CD4-positive, alpha-beta T cell (primary cell): ENCODE measurements around the gene TMEM176A. TPM values are rescaled to one million over a fixed set of nuclear protein-coding genes. Genes with fewer than 3 reads are reported as not detected.

ENCODE experiments used
- ATAC-seq: fragments of 200-7000 bp; cut with Tn5 transposase; one replicate; pipeline ENCODE4 v1.10.0; 2022; ENCODE audit warnings: mild to moderate bottlenecking; ENCODE audit not compliant: poor library complexity
- CTCF ChIA-PET: fragments of 350-600 bp; sonication (Branson Sonifier 250); formaldehyde crosslinking; loops from one replicate; lab custom pipeline; 2021; ENCODE audit warnings: antibody characterized with exemption, inconsistent platforms; lab: Charles Lee
- POLR2A ChIA-PET: fragments of 350-600 bp; sonication (Branson Sonifier 250); formaldehyde crosslinking; loops from one replicate; lab custom pipeline; 2021; ENCODE audit warnings: antibody characterized with exemption, inconsistent platforms; lab: Charles Lee
- DNase-seq, 14 experiments: peaks; one replicate each; pipeline ENCODE4 v3.0.0-alpha.2; 2013 to 2020; ENCODE audit warnings: mixed read lengths in 2 of 14
- H3K27ac ChIP-seq, 2 donors: one replicate each; pipeline versions ENCODE4 v1.5.1 to v1.7.0; 2013; ENCODE audit warnings: low read length in 2 of 2, low read depth in 1 of 2, mild to moderate bottlenecking in 1 of 2
- H3K27me3 ChIP-seq, 2 experiments: 1 replicate in 1 of 2; 2 replicates in 1 of 2; pipeline versions ENCODE4 v1.6.1 to v1.7.0; 2013; ENCODE audit warnings: low read length in 2 of 2, control low read depth in 1 of 2, mild to moderate bottlenecking in 1 of 2, moderate library complexity in 1 of 2; ENCODE audit not compliant: insufficient read depth in 2 of 2, control insufficient read depth in 1 of 2
- H3K36me3 ChIP-seq: one replicate; pipeline ENCODE4 v1.6.1; 2013; ENCODE audit warnings: low read length, control low read depth; ENCODE audit not compliant: insufficient read depth
- H3K4me1 ChIP-seq: one replicate; pipeline ENCODE4 v1.6.1; 2013; ENCODE audit warnings: low read length, control low read depth; ENCODE audit not compliant: insufficient read depth
- H3K4me3 ChIP-seq: one replicate; pipeline ENCODE4 v1.5.1; 2013; ENCODE audit warnings: mild to moderate bottlenecking, low read length, moderate library complexity
- H3K9me3 ChIP-seq, 2 experiments: 1 replicate in 1 of 2; 2 replicates in 1 of 2; pipeline versions ENCODE4 v1.6.1 to v1.7.0; 2013; ENCODE audit warnings: low read length in 2 of 2, mild to moderate bottlenecking in 2 of 2, control low read depth in 1 of 2, moderate library complexity in 1 of 2; ENCODE audit not compliant: control insufficient read depth in 1 of 2, insufficient read depth in 1 of 2
- H3K27ac Mint-ChIP-seq: one replicate; pipeline ENCODE4 v1.8.0; 2020; ENCODE audit warnings: mixed read lengths
- H3K27me3 Mint-ChIP-seq: one replicate; pipeline ENCODE4 v1.8.0; 2021; ENCODE audit warnings: mixed read lengths
- H3K36me3 Mint-ChIP-seq: one replicate; pipeline ENCODE4 v1.8.0; 2021; ENCODE audit warnings: low read depth, mixed read lengths
- H3K4me1 Mint-ChIP-seq: one replicate; pipeline ENCODE4 v1.8.0; 2021; ENCODE audit warnings: low read depth, mixed read lengths
- H3K4me3 Mint-ChIP-seq: one replicate; pipeline ENCODE4 v1.8.0; 2020; ENCODE audit warnings: mild to moderate bottlenecking, mixed read lengths
- H3K9me3 Mint-ChIP-seq: one replicate; pipeline ENCODE4 v1.8.0; 2020; ENCODE audit warnings: mixed read lengths
- intact Hi-C, 2 experiments: fragments of 100-400 bp; cut with DNase I in 1 of 2; cut with micrococcal nuclease in 1 of 2; formaldehyde crosslinking; loops; one replicate each; pipeline versions ENCODE4 v1.15.1 to v1.9.0; 2023 to 2025; cut with DNase I, micrococcal nuclease
- total RNA-seq, 174 experiments: library from RNA in 2 of 174; stranded (reverse) in 2 of 174; gene quantifications; one replicate each; pipeline ENCODE4 v1.2.3 and lab custom pipeline; 2021 to 2026
- TF ChIP-seq, protein P1 (sequence below): fragments of 200-600 bp; IDR thresholded peaks from one replicate; pipeline ENCODE4 v1.8.0; 2022; ENCODE audit warnings: antibody characterized with exemption, mild to moderate bottlenecking

The TMEM176A gene
- total RNA-seq, 2 experiments from 2014 or later: not detected

DNA sequence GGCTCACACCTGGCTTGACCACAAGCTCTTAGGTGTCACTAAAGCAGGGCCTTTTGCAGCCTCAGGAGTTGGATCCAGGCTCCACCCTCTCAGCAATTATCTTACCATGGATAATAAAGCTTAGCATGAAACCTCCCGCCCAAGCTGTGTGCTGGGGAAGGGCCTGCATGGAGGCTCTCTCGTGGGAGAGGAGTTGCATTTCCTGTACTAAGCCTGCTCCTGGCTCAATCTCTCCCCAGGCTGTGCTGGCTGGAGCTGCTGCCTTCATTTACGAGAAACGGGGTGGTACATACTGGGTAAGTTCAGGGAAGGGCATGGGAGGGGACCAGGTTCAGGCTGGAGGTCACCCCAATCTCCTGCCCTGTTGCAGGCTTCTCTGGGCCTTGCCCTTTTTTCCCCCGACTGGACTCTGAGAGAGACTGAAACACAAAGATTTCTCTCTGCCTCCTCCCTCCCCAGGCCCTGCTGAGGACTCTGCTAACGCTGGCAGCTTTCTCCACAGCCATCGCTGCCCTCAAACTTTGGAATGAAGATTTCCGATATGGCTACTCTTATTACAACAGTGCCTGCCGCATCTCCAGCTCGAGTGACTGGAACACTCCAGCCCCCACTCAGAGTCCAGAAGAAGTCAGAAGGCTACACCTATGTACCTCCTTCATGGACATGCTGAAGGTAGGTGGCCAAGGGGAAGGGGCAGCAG is 2.7 kb downstream of the TMEM176A start:
- Histone ChIP-seq H3K4me1 (peaks cover 24% of the 10 kb centered on the region), H3K27me3 (peaks cover 55 to 57% of the 10 kb centered on the region in 2 experiments), H3K27ac (no peak overlapping the region), H3K4me3 (no peak overlapping the region), H3K9me3 (peaks cover 13 to 41% of the 10 kb centered on the region in 2 experiments), H3K36me3 (no peaks in the 10 kb centered on the region)
- ATAC-seq (no peak), DNase-seq (no peak)
- peaks cover 78% of the 10 kb centered on the region for H3K27me3 Mint-ChIP-seq
- ChIA-PET POLR2A (no interaction called here), CTCF (no interaction called here)
- no peak overlapping the region for H3K4me3 Mint-ChIP-seq
- H3K36me3 Mint-ChIP-seq: no peaks in the 10 kb centered on the region
- H3K27ac Mint-ChIP-seq: no peak overlapping the region
- peaks cover 18% of the 10 kb centered on the region for H3K4me1 Mint-ChIP-seq
- peaks cover 9% of the 10 kb centered on the region for H3K9me3 Mint-ChIP-seq
- TF ChIP-seq, protein P1, sequence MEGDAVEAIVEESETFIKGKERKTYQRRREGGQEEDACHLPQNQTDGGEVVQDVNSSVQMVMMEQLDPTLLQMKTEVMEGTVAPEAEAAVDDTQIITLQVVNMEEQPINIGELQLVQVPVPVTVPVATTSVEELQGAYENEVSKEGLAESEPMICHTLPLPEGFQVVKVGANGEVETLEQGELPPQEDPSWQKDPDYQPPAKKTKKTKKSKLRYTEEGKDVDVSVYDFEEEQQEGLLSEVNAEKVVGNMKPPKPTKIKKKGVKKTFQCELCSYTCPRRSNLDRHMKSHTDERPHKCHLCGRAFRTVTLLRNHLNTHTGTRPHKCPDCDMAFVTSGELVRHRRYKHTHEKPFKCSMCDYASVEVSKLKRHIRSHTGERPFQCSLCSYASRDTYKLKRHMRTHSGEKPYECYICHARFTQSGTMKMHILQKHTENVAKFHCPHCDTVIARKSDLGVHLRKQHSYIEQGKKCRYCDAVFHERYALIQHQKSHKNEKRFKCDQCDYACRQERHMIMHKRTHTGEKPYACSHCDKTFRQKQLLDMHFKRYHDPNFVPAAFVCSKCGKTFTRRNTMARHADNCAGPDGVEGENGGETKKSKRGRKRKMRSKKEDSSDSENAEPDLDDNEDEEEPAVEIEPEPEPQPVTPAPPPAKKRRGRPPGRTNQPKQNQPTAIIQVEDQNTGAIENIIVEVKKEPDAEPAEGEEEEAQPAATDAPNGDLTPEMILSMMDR: no peak
- intact Hi-C loops: no loop called here

DNA sequence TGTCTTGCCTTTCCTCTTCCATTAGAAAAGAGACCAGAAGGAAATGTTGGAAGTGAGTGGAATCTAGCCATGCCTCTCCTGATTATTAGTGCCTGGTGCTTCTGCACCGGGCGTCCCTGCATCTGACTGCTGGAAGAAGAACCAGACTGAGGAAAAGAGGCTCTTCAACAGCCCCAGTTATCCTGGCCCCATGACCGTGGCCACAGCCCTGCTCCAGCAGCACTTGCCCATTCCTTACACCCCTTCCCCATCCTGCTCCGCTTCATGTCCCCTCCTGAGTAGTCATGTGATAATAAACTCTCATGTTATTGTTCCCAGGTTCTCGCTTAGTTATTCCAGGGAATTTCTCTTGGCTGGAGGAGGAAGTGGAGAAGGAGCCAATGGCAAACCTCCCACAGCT is 4.2 kb downstream of the TMEM176A start:
- H3K9me3 ChIP-seq: peaks cover 13 to 38% of the 10 kb centered on the region in 2 experiments
- H3K27me3 Mint-ChIP-seq: peaks cover 78% of the 10 kb centered on the region
- H3K4me3 Mint-ChIP-seq: no peak overlapping the region
- peaks cover 9% of the 10 kb centered on the region for H3K9me3 Mint-ChIP-seq
- H3K4me1 ChIP-seq: peaks cover 19% of the 10 kb centered on the region
- no peak overlapping the region for H3K27ac Mint-ChIP-seq
- H3K36me3 Mint-ChIP-seq: no peaks in the 10 kb centered on the region
- H3K27ac ChIP-seq: no peak overlapping the region
- ATAC-seq (no peak), DNase-seq (no peak)
- no peak overlapping the region for H3K4me3 ChIP-seq
- H3K36me3 ChIP-seq: no peaks in the 10 kb centered on the region
- POLR2A ChIA-PET: no interaction called here
- peaks cover 43 to 46% of the 10 kb centered on the region in 2 experiments for H3K27me3 ChIP-seq
- TF ChIP-seq, protein P1: no peak
- CTCF ChIA-PET: no interaction called here
- intact Hi-C loops: no loop called here
- H3K4me1 Mint-ChIP-seq: peaks cover 13% of the 10 kb centered on the region

- peaks cover 9% of the 10 kb centered on the region for H3K9me3 Mint-ChIP-seq
- H3K4me3 Mint-ChIP-seq: no peak overlapping the region
- no peaks in the 10 kb centered on the region for H3K36me3 ChIP-seq
- POLR2A ChIA-PET: no interaction called here
- H3K27me3 Mint-ChIP-seq: peaks cover 85% of the 10 kb centered on the region
- peaks cover 13% of the 10 kb centered on the region for H3K4me1 Mint-ChIP-seq
- H3K9me3 ChIP-seq: peaks cover 13 to 33% of the 10 kb centered on the region in 2 experiments
- no peak for DNase-seq
- no peak overlapping the region for H3K27ac ChIP-seq
- CTCF ChIA-PET: no interaction called here
- peaks cover 34 to 40% of the 10 kb centered on the region in 2 experiments for H3K27me3 ChIP-seq
- no peak overlapping the region for H3K4me3 ChIP-seq
- TF ChIP-seq, protein P1: no peak
- intact Hi-C loops: no loop called here
- no peak overlapping the region for H3K27ac Mint-ChIP-seq
- ATAC-seq: no peak
- peaks cover 10% of the 10 kb centered on the region for H3K4me1 ChIP-seq
- H3K36me3 Mint-ChIP-seq: no peaks in the 10 kb centered on the region
These were observed 5.3 kb downstream of the TMEM176A start for GRCh38 chr7:150805864-150806263.
